ENCODE results near the gene ANKLE2. TPM values are rescaled to one million over a fixed set of nuclear protein-coding genes. Genes with fewer than 3 reads are reported as not detected.

The ANKLE2 gene
- total and polyA plus RNA-seq, 2 of the 8 experiments (the other 6 are each of a cell fraction or from before 2014, with no cell fraction given) = 41.0 to 64.9 TPM

- H2BK5ac ChIP-seq (ENCODE audit: low read depth, low read length) = no peak overlapping the region
- no peak overlapping the region for H2AFZ ChIP-seq (ENCODE audit: low read length)
- no peak overlapping the region for H4K91ac ChIP-seq (replicated peaks; ENCODE audit: insufficient read length, low read length)
- no peak overlapping the region for H4K5ac ChIP-seq (ENCODE audit: insufficient read length, low read depth, low read length)
- peaks cover 7% of the 10 kb centered on the region for H3K79me1 ChIP-seq (ENCODE audit: low read depth, low read length)
- H3K9me3 ChIP-seq (ENCODE audit: insufficient read depth in 2 of 2, low read depth in 1 of 2, low read length in 1 of 2) = no peaks in the 10 kb centered on the region
- no peak overlapping the region for H2BK120ac ChIP-seq (replicated peaks; ENCODE audit: low read depth, low read length)
- no peak overlapping the region for H3K4me3 ChIP-seq (ENCODE audit: extremely low read depth in 1 of 4, insufficient read depth in 2 of 4, low read depth in 3 of 4, low read length in 4 of 4)
- no peak overlapping the region for H3K14ac ChIP-seq (ENCODE audit: insufficient read length)
- H3K79me2 ChIP-seq (ENCODE audit: control insufficient read depth in 1 of 2, insufficient read depth in 2 of 2, low read length in 2 of 2) = no peaks in the 10 kb centered on the region
- H3K36me3 ChIP-seq (ENCODE audit: control insufficient read depth in 2 of 4, insufficient read depth in 4 of 4, low read length in 3 of 4) = peaks cover 6 to 40% (median 14%) of the 10 kb centered on the region in 4 experiments; a peak in 7 of 8 replicates
- H2BK20ac ChIP-seq (ENCODE audit: low read length) = no peak overlapping the region
- H3K27ac ChIP-seq (ENCODE audit: low read depth, low read length) = no peak overlapping the region
- no peaks in the 10 kb centered on the region for H3K4me1 ChIP-seq (replicated peaks in 1 of 4; ENCODE audit: control insufficient read depth in 3 of 4, insufficient read depth in 4 of 4, low read length in 3 of 4)
- no peak overlapping the region for H3K9ac ChIP-seq (replicated peaks in 1 of 4; ENCODE audit: extremely low read depth in 1 of 4, low read depth in 3 of 4, low read length in 3 of 4)
- H2BK15ac ChIP-seq (ENCODE audit: low read length) = no peak overlapping the region
- H2BK12ac ChIP-seq (ENCODE audit: low read depth, low read length) = no peak overlapping the region
- no peaks in the 10 kb centered on the region for H3K27me3 ChIP-seq (replicated peaks in 1 of 4; ENCODE audit: control insufficient read depth in 3 of 4, extremely low read depth in 1 of 4, insufficient read depth in 3 of 4, low read length in 3 of 4)
- H3K23me2 ChIP-seq (ENCODE audit: low read depth, low read length) = peaks cover 3% of the 10 kb centered on the region; the same call in 1 of the 2 replicates
- no peak overlapping the region for H2AK5ac ChIP-seq (ENCODE audit: low read depth, low read length)
- H3K4me2 ChIP-seq (ENCODE audit: insufficient read depth in 1 of 2, low read depth in 2 of 2, low read length in 2 of 2) = no peak overlapping the region
- ChIA-PET CTCF (ENCODE audit: partially characterized antibody) (no interaction called here), POLR2A (ENCODE audit: partially characterized antibody) (interaction anchor here (1.4 to 1.6 kb wide), 2 partner anchors 20 to 26 kb away, joined by 3 to 6 read pairs; no protein-coding TSS in a partner anchor)
- FAIRE-seq = no peak
- H3K23ac ChIP-seq (ENCODE audit: insufficient read length) = no peak overlapping the region
- TF ChIP-seq SUZ12 (IDR thresholded peaks at IDR 0.05; ENCODE audit: low read length) (no peak), POU5F1 (IDR thresholded peaks at IDR 0.05; ENCODE audit: low read depth, low read length) (no peak), RXRA (IDR thresholded peaks at IDR 0.05; ENCODE audit: insufficient read depth, low read depth, low read length) (no peak)
- 97% methylated on average over 11 of the region's 15 CpGs; no CpG with 5 or more reads in 1 of the 2 experiments for WGBS, 2 experiments (ENCODE audit: extremely low coverage in 1 of 2, insufficient coverage in 1 of 2, insufficient read length in 1 of 2, insufficient replicate concordance in 2 of 2, low coverage in 1 of 2, low lambda C conversion rate in 2 of 2, missing lambda C conversion rate in 1 of 2)
- no peak overlapping the region for H3K4ac ChIP-seq (replicated peaks; ENCODE audit: insufficient read length, low read depth, low read length)
- H3K18ac ChIP-seq (ENCODE audit: extremely low read depth, low read length) = no peak overlapping the region
- no peak for DNase-seq (ENCODE audit: low read depth in 1 of 2, low spot score in 2 of 2)
- no peak overlapping the region for H4K8ac ChIP-seq (ENCODE audit: extremely low read depth, insufficient read depth, low read length)
- H3K56ac ChIP-seq (replicated peaks; ENCODE audit: insufficient read length, low read depth, low read length) = no peak overlapping the region
- peaks cover 0 to 14% of the 10 kb centered on the region in 2 experiments for H4K20me1 ChIP-seq (replicated peaks in 1 of 2; ENCODE audit: control insufficient read depth in 1 of 2, insufficient read depth in 2 of 2, low read length in 2 of 2)
Measured at GRCh38 chr12:132787877-132788276, 26.2 kb upstream of the ANKLE2 start.

Measured in H1 (cell line).